A673 (cell line): ENCODE results near the gene BCL2L2. TPM values are rescaled to one million over a fixed set of nuclear protein-coding genes. Genes with fewer than 3 reads are reported as not detected.
"Not testable (repeated sequence)": the region's sequence is repeated elsewhere in the genome, so short reads cannot be mapped to it uniquely, and the experiment has no call there.

Experiments
- BruUV-seq: library from RNA; stranded (reverse); fragments of 400-500 nt; replicated peaks from 2 replicates; lab custom pipeline; 2021; lab: Mats Ljungman, UMichigan
- CTCF ChIA-PET: fragments of 300-600 bp; sonication (Branson Sonifier 250); formaldehyde crosslinking; loops from one replicate; lab custom pipeline; 2022; ENCODE audit warnings: antibody characterized with exemption; lab: Charles Lee
- POLR2A ChIA-PET: fragments of 300-600 bp; sonication (Branson Sonifier 250); formaldehyde crosslinking; loops from one replicate; lab custom pipeline; 2022; ENCODE audit warnings: antibody characterized with exemption; ENCODE audit not compliant: low non-redundant PET; lab: Charles Lee
- DNase-seq: peaks from one replicate; pipeline ENCODE4 v3.0.0-alpha.2; 2015; ENCODE audit warnings: low spot score
- H3K27ac ChIP-seq: fragments of 200-600 bp; sonication (generic); 2 replicates; pipeline ENCODE4 v1.5.1; 2016; ENCODE audit warnings: mixed run types, low read depth, mild to moderate bottlenecking, mixed read lengths, antibody characterized with exemption, low read length; ENCODE audit not compliant: poor library complexity, severe bottlenecking
- H3K27me3 ChIP-seq: fragments of 200-600 bp; sonication (generic); replicated peaks from 2 replicates; pipeline ENCODE4 v1.6.1; 2017; ENCODE audit warnings: mixed run types, low read depth, mild to moderate bottlenecking, mixed read lengths, antibody characterized with exemption, low read length; ENCODE audit not compliant: insufficient read depth, poor library complexity
- H3K36me3 ChIP-seq: fragments of 200-600 bp; sonication (generic); 2 replicates; pipeline ENCODE4 v1.6.1; 2016; ENCODE audit warnings: mixed run types, mild to moderate bottlenecking, mixed read lengths, antibody characterized with exemption, low read length; ENCODE audit not compliant: insufficient read depth, poor library complexity, severe bottlenecking
- H3K4me1 ChIP-seq: fragments of 200-600 bp; sonication (generic); 2 replicates; pipeline ENCODE4 v1.6.1; 2017; ENCODE audit warnings: mixed run types, mild to moderate bottlenecking, mixed read lengths, antibody characterized with exemption, low read length; ENCODE audit not compliant: insufficient read depth, poor library complexity, severe bottlenecking
- H3K4me3 ChIP-seq: fragments of 200-600 bp; sonication (generic); 2 replicates; pipeline ENCODE4 v1.5.1; 2016; ENCODE audit warnings: low read depth, mixed run types, mild to moderate bottlenecking, mixed read lengths, low read length; ENCODE audit not compliant: poor library complexity, severe bottlenecking
- H3K9me3 ChIP-seq: fragments of 200-600 bp; sonication (generic); 2 replicates; pipeline ENCODE4 v1.6.1; 2016; ENCODE audit warnings: mixed run types, low read depth, mild to moderate bottlenecking, mixed read lengths, antibody characterized with exemption, low read length; ENCODE audit not compliant: poor library complexity, severe bottlenecking
- EZH2 ChIP-seq: fragments of 200-600 bp; sonication (generic); IDR thresholded peaks from 2 replicates; pipeline ENCODE4 v1.6.1; 2017; ENCODE audit warnings: borderline replicate concordance, low read depth, mild to moderate bottlenecking, mixed read lengths, antibody characterized with exemption, low read length; ENCODE audit not compliant: poor library complexity, severe bottlenecking
- intact Hi-C: fragments of 100-400 bp; cut with micrococcal nuclease; formaldehyde crosslinking; loops from one replicate; pipeline ENCODE4 v1.10.0; 2022; ENCODE audit not compliant: unreplicated experiment
- total RNA-seq: library from RNA; stranded (reverse); gene quantifications from 2 replicates; pipeline ENCODE4 v1.2.3, GENCODE V29; 2021
- TF ChIP-seq, protein P1 (sequence below): fragments of 300-800, 200-600 bp; sonication (generic); conservative IDR thresholded peaks from 2 replicates; pipeline ENCODE4 v1.5.1; 2017; ENCODE audit warnings: low read depth, mild to moderate bottlenecking, antibody characterized with exemption, low read length, moderate library complexity, mixed read lengths

The BCL2L2 gene
- total RNA-seq, 1 experiment from 2014 or later, result 22.8 TPM

DNA sequence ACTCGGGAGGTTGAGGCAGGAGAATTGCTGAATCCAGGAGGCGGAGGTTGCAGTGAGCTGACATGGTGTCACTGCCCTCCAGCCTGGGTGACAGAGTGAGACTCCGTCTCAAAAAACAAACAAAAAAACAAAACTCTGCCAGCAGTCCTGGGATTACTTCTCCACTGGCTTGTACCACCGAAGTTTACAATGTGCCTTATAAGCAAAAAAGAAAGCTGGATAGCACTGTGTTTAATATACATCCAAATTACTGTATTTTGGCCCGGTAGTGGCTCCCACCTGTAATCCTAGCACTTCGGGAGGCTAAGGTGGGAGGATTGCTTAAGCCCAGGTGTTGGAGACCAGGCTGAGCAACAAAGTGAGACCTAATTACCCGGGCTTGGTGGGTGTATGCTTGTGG, 37.4 kb upstream of the BCL2L2 start:
- intact Hi-C loops, result loop anchor here (5.0 to 10.0 kb wide), 2 partner anchors 113 to 196 kb away; partner anchors contain the start of gene NGDN
- Histone ChIP-seq H3K9me3 (no peaks in the 10 kb centered on the region), H3K36me3 (no peaks in the 10 kb centered on the region), H3K27ac (no peak overlapping the region), H3K4me3 (no peak overlapping the region), H3K27me3 (no peaks in the 10 kb centered on the region), H3K4me1 (no peaks in the 10 kb centered on the region)
- DNase-seq, result no peak
- CTCF ChIA-PET, result no interaction called here
- POLR2A ChIA-PET, result interaction anchor here (0.5 kb wide), 1 partner anchor 7 kb away, joined by 3 read pairs; no protein-coding TSS in a partner anchor
- no peak for TF ChIP-seq EZH2
- TF ChIP-seq, protein P1, sequence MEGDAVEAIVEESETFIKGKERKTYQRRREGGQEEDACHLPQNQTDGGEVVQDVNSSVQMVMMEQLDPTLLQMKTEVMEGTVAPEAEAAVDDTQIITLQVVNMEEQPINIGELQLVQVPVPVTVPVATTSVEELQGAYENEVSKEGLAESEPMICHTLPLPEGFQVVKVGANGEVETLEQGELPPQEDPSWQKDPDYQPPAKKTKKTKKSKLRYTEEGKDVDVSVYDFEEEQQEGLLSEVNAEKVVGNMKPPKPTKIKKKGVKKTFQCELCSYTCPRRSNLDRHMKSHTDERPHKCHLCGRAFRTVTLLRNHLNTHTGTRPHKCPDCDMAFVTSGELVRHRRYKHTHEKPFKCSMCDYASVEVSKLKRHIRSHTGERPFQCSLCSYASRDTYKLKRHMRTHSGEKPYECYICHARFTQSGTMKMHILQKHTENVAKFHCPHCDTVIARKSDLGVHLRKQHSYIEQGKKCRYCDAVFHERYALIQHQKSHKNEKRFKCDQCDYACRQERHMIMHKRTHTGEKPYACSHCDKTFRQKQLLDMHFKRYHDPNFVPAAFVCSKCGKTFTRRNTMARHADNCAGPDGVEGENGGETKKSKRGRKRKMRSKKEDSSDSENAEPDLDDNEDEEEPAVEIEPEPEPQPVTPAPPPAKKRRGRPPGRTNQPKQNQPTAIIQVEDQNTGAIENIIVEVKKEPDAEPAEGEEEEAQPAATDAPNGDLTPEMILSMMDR, result no peak
- BruUV-seq, result no TSS peak

DNA sequence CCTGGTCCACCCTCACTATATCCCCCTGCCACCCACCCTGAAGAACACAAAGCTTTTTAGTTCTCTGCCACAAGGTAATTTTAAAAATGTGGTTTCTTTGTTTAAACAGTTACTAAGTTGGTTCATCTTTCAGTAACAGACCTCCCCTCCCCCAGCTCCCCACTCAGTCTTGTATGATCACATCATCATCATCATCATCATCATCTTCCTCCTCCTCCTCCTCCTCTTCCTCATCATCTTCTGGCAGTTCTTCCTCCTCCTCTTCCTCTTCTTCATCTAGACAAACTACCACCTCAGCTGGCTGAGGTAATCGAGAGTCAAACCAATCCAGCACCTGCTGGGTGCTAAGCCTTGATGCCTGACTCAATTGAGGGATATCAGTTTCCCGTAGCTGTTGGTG, 31.2 kb upstream of the BCL2L2 start:
- POLR2A ChIA-PET, result interaction anchor here (0.7 kb wide), 1 partner anchor 1118 kb away, joined by 7 read pairs; no protein-coding TSS in a partner anchor
- DNase-seq, result no peak
- intact Hi-C loops, result no loop called here
- H3K36me3 ChIP-seq, result no peaks in the 10 kb centered on the region
- H3K27ac ChIP-seq, result no peak overlapping the region
- CTCF ChIA-PET, result no interaction called here
- H3K4me3 ChIP-seq, result no peak overlapping the region
- no peak for TF ChIP-seq EZH2
- H3K27me3 ChIP-seq, result no peaks in the 10 kb centered on the region
- no peaks in the 10 kb centered on the region for H3K9me3 ChIP-seq
- BruUV-seq, result no TSS peak
- peaks cover 6% of the 10 kb centered on the region for H3K4me1 ChIP-seq

DNA sequence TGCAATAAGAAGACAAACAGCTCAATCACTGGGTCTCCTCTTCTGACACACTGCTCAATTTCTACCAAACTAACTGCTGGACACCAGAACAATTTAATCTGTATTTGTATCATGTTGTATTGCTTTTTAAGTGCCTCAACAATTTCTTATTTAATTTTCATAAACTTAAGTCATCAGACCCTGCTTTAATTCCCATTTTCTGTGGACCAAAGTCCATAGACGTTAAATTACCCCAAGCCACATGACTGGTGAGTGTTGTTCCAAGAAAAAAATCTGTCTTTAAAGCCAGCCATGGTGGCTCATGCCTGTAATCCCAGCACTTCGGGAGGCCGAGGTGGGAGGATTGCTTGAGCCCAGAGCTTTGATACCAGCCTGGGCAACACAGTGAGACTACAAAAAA, 29.4 kb upstream of the BCL2L2 start:
- BruUV-seq, result no TSS peak
- Histone ChIP-seq H3K4me3 (no peak overlapping the region), H3K27me3 (no peaks in the 10 kb centered on the region), H3K36me3 (no peaks in the 10 kb centered on the region), H3K9me3 (no peaks in the 10 kb centered on the region), H3K4me1 (peaks cover 6% of the 10 kb centered on the region), H3K27ac (no peak overlapping the region)
- intact Hi-C loops, result no loop called here
- no peak for DNase-seq
- no peak for TF ChIP-seq EZH2
- TF ChIP-seq, protein P1, result no peak
- ChIA-PET POLR2A (no interaction called here), CTCF (no interaction called here)

DNA sequence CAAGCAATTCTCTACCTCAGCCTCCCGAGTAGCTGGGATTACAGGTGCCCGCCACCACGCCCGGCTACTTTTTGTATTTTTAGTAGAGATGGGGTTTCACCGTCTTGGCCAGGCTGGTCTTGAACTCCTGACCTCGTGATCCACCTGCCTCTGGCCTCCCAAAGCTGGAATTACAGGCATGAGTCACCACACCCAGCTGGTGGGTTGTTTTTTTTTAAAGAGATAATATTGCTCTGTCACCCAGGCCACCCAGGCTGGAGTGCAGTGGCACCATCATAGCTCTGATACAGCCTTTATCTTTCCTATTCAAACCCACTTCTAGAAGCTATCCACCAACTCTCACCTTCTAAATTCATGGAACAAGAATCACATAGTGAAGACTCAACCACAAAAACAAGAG, 28.7 kb upstream of the BCL2L2 start:
- H3K27me3 ChIP-seq, DNase-seq, H3K9me3 ChIP-seq, intact Hi-C loops, POLR2A ChIA-PET, H3K27ac ChIP-seq, H3K4me3 ChIP-seq, H3K36me3 ChIP-seq, H3K4me1 ChIP-seq, BruUV-seq: not testable (repeated sequence)
- CTCF ChIA-PET, result interaction anchor here (0.6 kb wide), 1 partner anchor 15 kb away, joined by 4 read pairs; no protein-coding TSS in a partner anchor
